ENCODE results near the gene HTR2A. TPM values are rescaled to one million over a fixed set of nuclear protein-coding genes. Genes with fewer than 3 reads are reported as not detected.

The HTR2A gene
- total RNA-seq, 1 experiment from 2014 or later = not detected

DNA sequence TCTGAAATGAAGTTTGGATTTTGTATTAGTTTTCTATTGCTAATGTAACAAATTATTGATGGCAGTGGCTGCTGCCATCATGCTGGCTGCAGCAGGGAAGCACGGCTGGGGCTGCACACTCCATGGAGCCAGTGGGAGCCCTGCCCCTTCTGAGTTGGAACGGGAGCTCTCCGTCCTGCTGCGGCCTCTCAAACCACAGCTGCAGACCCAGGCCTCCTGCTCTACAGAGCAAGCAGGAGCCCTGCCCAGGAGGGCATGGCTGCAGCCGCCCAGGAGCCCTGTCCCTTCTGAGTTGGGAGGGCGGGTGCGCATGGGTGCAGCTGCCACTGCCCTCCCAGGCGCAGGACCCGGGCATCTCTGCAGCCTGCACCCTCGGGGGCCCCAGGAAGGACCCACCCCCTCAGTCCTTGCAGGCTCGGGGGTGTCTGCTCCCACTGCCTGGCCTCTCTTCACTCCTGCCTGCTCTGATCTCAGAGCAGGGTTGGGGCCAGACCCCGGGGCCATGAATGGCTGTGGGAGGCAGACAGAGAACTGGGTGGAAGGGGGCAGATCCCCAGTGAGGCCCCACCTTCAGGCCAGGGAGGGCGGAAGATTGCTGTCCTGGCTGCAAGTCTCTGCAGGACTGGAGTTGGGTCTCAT, 78.9 kb downstream of the HTR2A start:
- BruUV-seq (replicated peaks) = no TSS peak
- H3K27ac Mint-ChIP-seq (ENCODE audit: unreplicated experiment) = no peak overlapping the region
- Histone ChIP-seq H3K36me3 (ENCODE audit: control insufficient read depth, insufficient read depth, low read length) (no peaks in the 10 kb centered on the region), H3K27me3 (replicated peaks; ENCODE audit: control insufficient read depth, insufficient read depth, low read length) (no peaks in the 10 kb centered on the region), H3K4me3 (ENCODE audit: low read depth, low read length) (no peak overlapping the region), H3K4me1 (no peaks in the 10 kb centered on the region), H3K9me3 (no peaks in the 10 kb centered on the region)
- intact Hi-C loops (cut with micrococcal nuclease; ENCODE audit: unreplicated experiment) = no loop called here
- ChIA-PET CTCF (no interaction called here), POLR2A (no interaction called here)
- H3K27me3 Mint-ChIP-seq (ENCODE audit: insufficient read depth, unreplicated experiment) = peaks cover 14% of the 10 kb centered on the region
- no peak for DNase-seq
- no peak overlapping the region for H3K4me3 Mint-ChIP-seq (ENCODE audit: unreplicated experiment)
- H3K9me3 Mint-ChIP-seq (ENCODE audit: unreplicated experiment) = peaks cover 4% of the 10 kb centered on the region
- TF ChIP-seq, protein P1, sequence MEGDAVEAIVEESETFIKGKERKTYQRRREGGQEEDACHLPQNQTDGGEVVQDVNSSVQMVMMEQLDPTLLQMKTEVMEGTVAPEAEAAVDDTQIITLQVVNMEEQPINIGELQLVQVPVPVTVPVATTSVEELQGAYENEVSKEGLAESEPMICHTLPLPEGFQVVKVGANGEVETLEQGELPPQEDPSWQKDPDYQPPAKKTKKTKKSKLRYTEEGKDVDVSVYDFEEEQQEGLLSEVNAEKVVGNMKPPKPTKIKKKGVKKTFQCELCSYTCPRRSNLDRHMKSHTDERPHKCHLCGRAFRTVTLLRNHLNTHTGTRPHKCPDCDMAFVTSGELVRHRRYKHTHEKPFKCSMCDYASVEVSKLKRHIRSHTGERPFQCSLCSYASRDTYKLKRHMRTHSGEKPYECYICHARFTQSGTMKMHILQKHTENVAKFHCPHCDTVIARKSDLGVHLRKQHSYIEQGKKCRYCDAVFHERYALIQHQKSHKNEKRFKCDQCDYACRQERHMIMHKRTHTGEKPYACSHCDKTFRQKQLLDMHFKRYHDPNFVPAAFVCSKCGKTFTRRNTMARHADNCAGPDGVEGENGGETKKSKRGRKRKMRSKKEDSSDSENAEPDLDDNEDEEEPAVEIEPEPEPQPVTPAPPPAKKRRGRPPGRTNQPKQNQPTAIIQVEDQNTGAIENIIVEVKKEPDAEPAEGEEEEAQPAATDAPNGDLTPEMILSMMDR (IDR thresholded peaks at IDR 0.05; ENCODE audit: insufficient read depth in 1 of 2, low read depth in 1 of 2, low read length in 1 of 2, severe bottlenecking in 1 of 2, unreplicated experiment in 1 of 2) = no peak
- H3K4me1 Mint-ChIP-seq (ENCODE audit: low read depth, unreplicated experiment) = no peaks in the 10 kb centered on the region
- no peaks in the 10 kb centered on the region for H3K36me3 Mint-ChIP-seq (ENCODE audit: insufficient read depth, unreplicated experiment)

DNA sequence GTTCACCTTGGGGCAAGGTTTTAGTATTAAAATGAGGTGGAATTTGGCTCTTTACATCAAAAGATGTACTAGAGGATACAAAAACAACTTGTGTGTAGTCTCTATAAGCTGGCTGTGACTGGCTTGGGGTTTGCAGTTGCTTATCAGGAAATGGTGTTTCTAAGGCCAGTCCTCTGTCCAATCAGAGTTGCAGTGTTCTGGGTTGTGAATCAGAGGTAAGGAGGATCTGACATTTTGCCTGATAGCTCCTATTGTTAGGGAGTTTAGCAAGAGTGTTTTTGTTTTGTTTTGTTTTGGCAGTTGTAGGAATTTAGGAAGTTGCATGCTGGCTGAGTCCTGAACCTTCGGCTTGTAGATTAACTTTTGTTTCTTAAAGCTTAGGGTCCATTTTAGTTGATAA, 79.8 kb downstream of the HTR2A start:
- Histone ChIP-seq H3K36me3 (ENCODE audit: control insufficient read depth, insufficient read depth, low read length) (no peaks in the 10 kb centered on the region), H3K4me1 (no peaks in the 10 kb centered on the region), H3K27me3 (replicated peaks; ENCODE audit: control insufficient read depth, insufficient read depth, low read length) (no peaks in the 10 kb centered on the region), H3K9me3 (no peaks in the 10 kb centered on the region), H3K4me3 (ENCODE audit: low read depth, low read length) (no peak overlapping the region)
- Mint-ChIP-seq H3K4me1 (ENCODE audit: low read depth, unreplicated experiment) (no peaks in the 10 kb centered on the region), H3K4me3 (ENCODE audit: unreplicated experiment) (no peak overlapping the region), H3K36me3 (ENCODE audit: insufficient read depth, unreplicated experiment) (no peaks in the 10 kb centered on the region), H3K27ac (ENCODE audit: unreplicated experiment) (no peak overlapping the region), H3K9me3 (ENCODE audit: unreplicated experiment) (peaks cover 13% of the 10 kb centered on the region), H3K27me3 (ENCODE audit: insufficient read depth, unreplicated experiment) (peaks cover 13% of the 10 kb centered on the region)
- TF ChIP-seq, protein P1 (IDR thresholded peaks at IDR 0.05; ENCODE audit: insufficient read depth in 1 of 2, low read depth in 1 of 2, low read length in 1 of 2, severe bottlenecking in 1 of 2, unreplicated experiment in 1 of 2) = no peak
- intact Hi-C loops (cut with micrococcal nuclease; ENCODE audit: unreplicated experiment) = no loop called here
- DNase-seq = no peak
- ChIA-PET CTCF (no interaction called here), POLR2A (no interaction called here)
- BruUV-seq (replicated peaks) = no TSS peak

DNA sequence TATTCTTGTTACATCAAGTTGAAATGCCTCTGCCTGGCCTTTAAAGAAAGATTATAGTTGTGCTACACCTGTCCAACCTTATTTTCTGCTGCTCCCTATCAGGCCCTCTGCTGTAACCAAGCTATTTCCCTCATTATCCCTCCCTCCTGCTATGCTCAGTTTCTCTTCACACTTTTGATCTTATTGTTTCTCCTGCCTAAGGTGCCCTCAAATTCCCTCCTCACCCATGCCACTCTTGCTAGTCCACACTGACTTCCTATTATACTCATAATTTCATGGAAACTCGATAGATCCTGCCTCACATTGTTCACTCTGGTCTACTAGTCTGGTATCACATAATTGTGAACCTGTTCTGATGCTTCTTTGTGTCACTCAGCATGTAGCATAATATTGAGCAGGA, 80.5 kb downstream of the HTR2A start:
- POLR2A ChIA-PET = no interaction called here
- CTCF ChIA-PET = no interaction called here
- peaks cover 7% of the 10 kb centered on the region for H3K9me3 ChIP-seq
- DNase-seq = no peak
- Mint-ChIP-seq H3K27ac (ENCODE audit: unreplicated experiment) (no peak overlapping the region), H3K36me3 (ENCODE audit: insufficient read depth, unreplicated experiment) (no peaks in the 10 kb centered on the region), H3K27me3 (ENCODE audit: insufficient read depth, unreplicated experiment) (peaks cover 13% of the 10 kb centered on the region), H3K4me3 (ENCODE audit: unreplicated experiment) (no peak overlapping the region), H3K9me3 (ENCODE audit: unreplicated experiment) (peaks cover 19% of the 10 kb centered on the region), H3K4me1 (ENCODE audit: low read depth, unreplicated experiment) (no peaks in the 10 kb centered on the region)
- no TSS peak for BruUV-seq (replicated peaks)
- no peaks in the 10 kb centered on the region for H3K27me3 ChIP-seq (replicated peaks; ENCODE audit: control insufficient read depth, insufficient read depth, low read length)
- no peak overlapping the region for H3K4me3 ChIP-seq (ENCODE audit: low read depth, low read length)
- intact Hi-C loops (cut with micrococcal nuclease; ENCODE audit: unreplicated experiment) = no loop called here
- TF ChIP-seq, protein P1 (IDR thresholded peaks at IDR 0.05; ENCODE audit: insufficient read depth in 1 of 2, low read depth in 1 of 2, low read length in 1 of 2, severe bottlenecking in 1 of 2, unreplicated experiment in 1 of 2) = no peak
- H3K4me1 ChIP-seq = no peaks in the 10 kb centered on the region
- H3K36me3 ChIP-seq (ENCODE audit: control insufficient read depth, insufficient read depth, low read length) = no peaks in the 10 kb centered on the region

All from Caco-2 (cell line).